HepG2 (cell line): ENCODE results near the gene ARL8A. TPM values are rescaled to one million over a fixed set of nuclear protein-coding genes. Genes with fewer than 3 reads are reported as not detected.

ENCODE experiments used
- ATAC-seq: fragments of 200-7000 bp; cut with Tn5 transposase; 3 replicates; pipeline ENCODE4 v1.9.1; 2020; ENCODE audit warnings: mild to moderate bottlenecking, moderate library complexity
- BruUV-seq: library from RNA; stranded (reverse); fragments of 400-500 nt; replicated peaks from 2 replicates; lab custom pipeline; 2021; lab: Mats Ljungman, UMichigan
- CTCF ChIA-PET: fragments of 300-600 bp; formaldehyde crosslinking; extraction: SDS; loops from one replicate; lab custom pipeline; 2021; ENCODE audit warnings: low total read pairs, inconsistent platforms, low intra/inter-chr PET ratio; lab: Yijun Ruan, JAX
- POLR2A ChIA-PET: fragments of 350-600 bp; sonication (Branson Sonifier 250); formaldehyde crosslinking; loops from one replicate; lab custom pipeline; 2020; ENCODE audit warnings: antibody characterized with exemption, inconsistent platforms; lab: Yijun Ruan, JAX
- DNase-seq: peaks from one replicate; pipeline ENCODE4 v3.0.0-alpha.2; 2015; ENCODE audit warnings: low spot score
- FAIRE-seq: peaks from 3 replicates; lab custom pipeline; 2011; peaks lifted over from hg19 to GRCh38; lab: Jason Lieb, UNC
- H2AFZ ChIP-seq: one replicate; pipeline ENCODE4 v1.6.1; 2011; ENCODE audit warnings: low read length, inconsistent platforms
- H3K27ac ChIP-seq: fragments of 300-600 bp; 3 replicates; pipeline ENCODE4 v1.8.0; 2011; ENCODE audit warnings: mixed run types, mild to moderate bottlenecking, mixed read lengths, low read length, inconsistent platforms; ENCODE audit not compliant: insufficient read depth; ENCODE audit errors: extremely low read length
- H3K27me3 ChIP-seq, 2 experiments: fragments of 200-600 bp in 1 of 2; 2 replicates in 1 of 2; 3 replicates in 1 of 2; pipeline versions ENCODE4 v1.6.0 to v1.8.0; 2011; ENCODE audit warnings: low read length in 2 of 2, mild to moderate bottlenecking in 2 of 2, moderate library complexity in 2 of 2, inconsistent platforms in 1 of 2; ENCODE audit not compliant: insufficient read depth in 2 of 2, control insufficient read depth in 1 of 2
- H3K36me3 ChIP-seq, 2 experiments: fragments of 200-600 bp in 1 of 2; replicated peaks in 1 of 2; 2 replicates in 1 of 2; 3 replicates in 1 of 2; pipeline versions ENCODE4 v1.5.1 to v1.8.0; 2011; ENCODE audit warnings: low read length in 2 of 2, inconsistent platforms in 1 of 2; ENCODE audit not compliant: insufficient read depth in 2 of 2, control insufficient read depth in 1 of 2
- H3K4me1 ChIP-seq: 2 replicates; pipeline ENCODE4 v1.5.1; 2012; ENCODE audit warnings: low read length, inconsistent platforms; ENCODE audit not compliant: insufficient read depth
- H3K4me2 ChIP-seq: 2 replicates; pipeline ENCODE4 v1.6.0; 2011; ENCODE audit warnings: low read depth, low read length, inconsistent platforms
- H3K4me3 ChIP-seq, 3 experiments: fragments of 200-600 bp in 1 of 3; sonication (generic), shearing (Covaris generic) in 1 of 3; replicated peaks in 1 of 3; 2 replicates each; pipeline ENCODE4 v1.5.1; 2011 to 2016; ENCODE audit warnings: low read length in 3 of 3, inconsistent platforms in 2 of 3, low read depth in 2 of 3, mild to moderate bottlenecking in 2 of 3, control low read depth in 1 of 3, mixed read lengths in 1 of 3; ENCODE audit not compliant: insufficient read depth in 1 of 3
- H3K79me2 ChIP-seq: one replicate; pipeline ENCODE4 v1.6.1; 2011; ENCODE audit warnings: low read length, inconsistent platforms; ENCODE audit not compliant: insufficient read depth
- H3K9ac ChIP-seq: 2 replicates; pipeline ENCODE4 v1.6.0; 2011; ENCODE audit warnings: mild to moderate bottlenecking, low read depth, low read length, inconsistent platforms; ENCODE audit not compliant: insufficient read depth
- H3K9me3 ChIP-seq: 2 replicates; pipeline ENCODE4 v1.5.1; 2012; ENCODE audit warnings: mild to moderate bottlenecking, low read length
- H4K20me1 ChIP-seq: 2 replicates; pipeline ENCODE4 v1.6.0; 2011; ENCODE audit warnings: inconsistent platforms, mild to moderate bottlenecking, low read length, moderate library complexity; ENCODE audit not compliant: insufficient read depth
- AKAP8 ChIP-seq: sonication (generic); formaldehyde crosslinking; IDR thresholded peaks from 2 replicates; pipeline ENCODE4 v1.5.1; 2020; ENCODE audit warnings: mild to moderate bottlenecking, missing genetic modification reagents
- CCAR2 ChIP-seq: fragments of 200-400 bp; formaldehyde crosslinking; optimal IDR thresholded peaks from 2 replicates; pipeline ENCODE3; 2018; ENCODE audit warnings: low read depth, mild to moderate bottlenecking, low read length, moderate library complexity
- CHD2 ChIP-seq: IDR thresholded peaks from 2 replicates; pipeline ENCODE4 v1.6.1; 2011; ENCODE audit warnings: low read depth, low read length, improper control_type of control experiment
- GATA4 ChIP-seq: sonication (generic); IDR thresholded peaks from 2 replicates; pipeline ENCODE4 v1.6.1; 2016; ENCODE audit warnings: antibody characterized with exemption, low read depth, borderline replicate concordance
- HOXA3 ChIP-seq: sonication (generic); formaldehyde crosslinking; IDR thresholded peaks from 2 replicates; pipeline ENCODE4 v1.5.0; 2020; ENCODE audit warnings: missing genetic modification reagents
- KDM6A ChIP-seq: IDR thresholded peaks from 2 replicates; pipeline ENCODE4 v1.6.1; 2016; ENCODE audit warnings: low read depth
- MYNN ChIP-seq: sonication (generic); formaldehyde crosslinking; IDR thresholded peaks from 2 replicates; pipeline ENCODE4 v1.4.0; 2020; ENCODE audit warnings: mild to moderate bottlenecking, low read depth, missing genetic modification reagents
- PLSCR1 ChIP-seq: sonication (generic); formaldehyde crosslinking; IDR thresholded peaks from 2 replicates; pipeline ENCODE4 v1.5.0; 2020; ENCODE audit warnings: missing genetic modification reagents, mild to moderate bottlenecking, borderline replicate concordance
- SMARCC2 ChIP-seq: fragments of 450-650 bp; IDR thresholded peaks from 2 replicates; pipeline ENCODE4 v1.6.1; 2017; ENCODE audit warnings: antibody characterized with exemption, mild to moderate bottlenecking
- TAF1 ChIP-seq: sonication (generic); formaldehyde crosslinking; IDR thresholded peaks from 2 replicates; pipeline ENCODE4 v1.4.0; 2020; ENCODE audit warnings: missing genetic modification reagents
- ZFYVE20 ChIP-seq: sonication (generic); formaldehyde crosslinking; IDR thresholded peaks from 2 replicates; pipeline ENCODE4 v1.8.0; 2023; ENCODE audit warnings: low read depth, mild to moderate bottlenecking, moderate library complexity, missing genetic modification reagents, borderline replicate concordance
- ZNF557 ChIP-seq: sonication (generic); formaldehyde crosslinking; IDR thresholded peaks from 2 replicates; pipeline ENCODE4 v1.4.0; 2020; ENCODE audit warnings: missing genetic modification reagents
- ZNF749 ChIP-seq: sonication (generic); formaldehyde crosslinking; IDR thresholded peaks from 2 replicates; pipeline ENCODE4 v1.8.0; 2022; ENCODE audit warnings: mild to moderate bottlenecking, missing genetic modification reagents, moderate library complexity, borderline replicate concordance
- ZNF772 ChIP-seq: sonication (generic); formaldehyde crosslinking; IDR thresholded peaks from 2 replicates; pipeline ENCODE4 v1.5.0; 2020; ENCODE audit warnings: mild to moderate bottlenecking, missing genetic modification reagents
- ZNF839 ChIP-seq: sonication (generic); formaldehyde crosslinking; IDR thresholded peaks from 2 replicates; pipeline ENCODE4 v1.4.0; 2020; ENCODE audit warnings: missing genetic modification reagents, mild to moderate bottlenecking, borderline replicate concordance
- ZNF891 ChIP-seq: sonication (generic); formaldehyde crosslinking; IDR thresholded peaks from 2 replicates; pipeline ENCODE4 v1.5.0; 2020; ENCODE audit warnings: mild to moderate bottlenecking, missing genetic modification reagents
- WGBS: methylation state at CpG from one replicate; pipeline ENCODE4 v1.1.6; 2017; ENCODE audit warnings: low lambda C conversion rate; 5-methylcytosine and 5-hydroxymethylcytosine counted together
- in situ Hi-C: cut with HindIII; loops from 2 replicates; pipeline ENCODE4 v1.10.0; 2017; ENCODE audit warnings: low pct_unique_long_range_greater_than_20kb; ENCODE audit not compliant: extremely low pct_ligation_motif_present
- intact Hi-C: fragments of 100-400 bp; cut with micrococcal nuclease; formaldehyde crosslinking; loops from one replicate; pipeline ENCODE4 v1.10.0; 2022; ENCODE audit not compliant: unreplicated experiment
- polyA plus RNA-seq, 8 experiments: library from polyadenylated mRNA; depleted of rRNA in 3 of 8; stranded (reverse) in 7 of 8; unstranded in 1 of 8; fragments of >200 nt; fragmentation: Illumina TruSeq in 4 of 8; extraction: Trizol in 4 of 8; gene quantifications; 2 replicates each; pipeline versions ENCODE4 v1.2.1 to v1.2.3, GENCODE V29; 2011 to 2016; ENCODE audit warnings: low read depth in 4 of 8, missing spikeins in 1 of 8, mixed read lengths in 1 of 8; ENCODE audit not compliant: insufficient read depth in 1 of 8
- total RNA-seq, 5 experiments: library from RNA; depleted of rRNA; stranded (reverse); fragments of >200 nt; fragmentation: Illumina TruSeq; extraction: Trizol; gene quantifications; 2 replicates each; pipeline ENCODE4 v1.2.3, GENCODE V29; 2016; ENCODE audit warnings: low read depth in 1 of 5
- TF ChIP-seq, protein P1 (sequence below): IDR thresholded peaks from 2 replicates; pipeline ENCODE4 v1.6.1; 2012; ENCODE audit warnings: inconsistent platforms
- TF ChIP-seq, protein P2 (sequence below): sonication (generic); formaldehyde crosslinking; IDR thresholded peaks from 2 replicates; pipeline ENCODE4 v1.4.0; 2020; ENCODE audit warnings: missing genetic modification reagents

The ARL8A gene
- total and polyA plus RNA-seq, 2 of the 13 experiments (the other 11 are each of a cell fraction or from before 2014, with no cell fraction given), result 2.7 to 23.4 TPM

DNA sequence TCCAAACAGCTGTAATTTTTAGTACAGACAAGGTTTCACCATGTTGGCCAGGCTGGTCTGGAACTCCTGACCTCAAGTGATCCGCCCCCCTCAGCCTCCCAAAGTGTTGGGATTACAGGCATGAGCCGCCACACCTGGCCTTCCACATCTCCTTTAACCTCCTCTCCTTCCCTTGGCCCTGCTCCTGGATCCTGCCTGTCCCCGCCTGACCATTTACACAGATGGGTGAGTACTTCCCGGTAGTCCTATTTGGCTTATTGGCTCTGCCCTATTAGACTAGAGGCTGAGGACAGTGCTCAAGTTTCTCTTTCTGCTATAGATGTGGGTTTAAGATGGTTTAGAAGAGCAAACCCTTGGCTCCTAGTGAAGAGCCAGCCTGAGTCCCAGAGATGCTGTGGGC, 8.7 kb upstream of the ARL8A start:
- in situ Hi-C loops, result no loop called here
- DNase-seq (no peak), ATAC-seq (no peak), FAIRE-seq (no peak)
- H3K4me3 ChIP-seq, result no peak overlapping the region
- no peak overlapping the region for H3K9ac ChIP-seq
- intact Hi-C loops, result no loop called here
- H3K27me3 ChIP-seq, result peaks cover 3 to 38% of the 10 kb centered on the region in 2 experiments; a peak in 4 of 5 replicates
- H3K36me3 ChIP-seq, result no peaks in the 10 kb centered on the region
- no peak overlapping the region for H2AFZ ChIP-seq
- BruUV-seq, result no TSS peak
- H3K9me3 ChIP-seq, result no peaks in the 10 kb centered on the region
- no peak for TF ChIP-seq CHD2
- no peak for TF ChIP-seq TAF1 (CRISPR knock-in tag)
- TF ChIP-seq PLSCR1 (CRISPR knock-in tag), result no peak
- TF ChIP-seq SMARCC2, result no peak
- no peak for TF ChIP-seq KDM6A (CRISPR knock-in tag)
- TF ChIP-seq ZNF749, result no peak
- TF ChIP-seq MYNN, result no peak
- TF ChIP-seq ZNF772 (CRISPR knock-in tag), result no peak
- WGBS, result 32% methylated on average over 4 of the region's 4 CpGs
- no peaks in the 10 kb centered on the region for H4K20me1 ChIP-seq
- H3K4me1 ChIP-seq, result peaks cover 12% of the 10 kb centered on the region
- POLR2A ChIA-PET, result no interaction called here
- H3K27ac ChIP-seq, result no peak overlapping the region
- CTCF ChIA-PET, result no interaction called here
- H3K4me2 ChIP-seq, result no peak overlapping the region
- H3K79me2 ChIP-seq, result no peaks in the 10 kb centered on the region

DNA sequence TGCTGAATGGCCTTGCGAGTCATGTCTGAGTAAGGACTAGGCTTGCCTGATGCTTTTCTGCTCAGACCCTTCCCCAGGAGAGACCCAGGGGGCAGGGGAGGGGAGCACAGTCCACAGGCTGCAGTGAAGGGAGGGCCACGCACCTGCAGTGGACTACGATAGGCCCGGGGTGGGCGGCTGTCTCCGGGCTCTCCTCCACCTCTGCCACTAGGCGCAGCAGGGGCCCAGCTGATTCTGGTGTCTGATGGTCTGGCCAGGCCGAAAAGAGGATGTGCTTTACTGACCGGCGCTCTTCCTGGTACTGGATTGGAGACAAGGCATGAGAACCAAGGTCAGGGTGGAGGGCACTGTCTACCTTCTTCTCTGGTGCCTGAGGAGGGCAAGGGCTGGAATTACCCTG, 7.9 kb upstream of the ARL8A start:
- H3K4me1 ChIP-seq, result peaks cover 12% of the 10 kb centered on the region
- no peak overlapping the region for H3K4me3 ChIP-seq
- ATAC-seq (no peak; the same call in 2 of the 3 replicates), FAIRE-seq (no peak), DNase-seq (no peak)
- no peak overlapping the region for H3K9ac ChIP-seq
- H3K79me2 ChIP-seq, result no peaks in the 10 kb centered on the region
- intact Hi-C loops (no loop called here), in situ Hi-C loops (no loop called here)
- H3K27ac ChIP-seq, result no peak overlapping the region
- no TSS peak for BruUV-seq
- H3K36me3 ChIP-seq, result no peaks in the 10 kb centered on the region
- H3K27me3 ChIP-seq, result peaks cover 3 to 46% of the 10 kb centered on the region in 2 experiments; a peak in 4 of 5 replicates
- ChIA-PET POLR2A (no interaction called here), CTCF (no interaction called here)
- no peak overlapping the region for H2AFZ ChIP-seq
- no peaks in the 10 kb centered on the region for H4K20me1 ChIP-seq
- H3K9me3 ChIP-seq, result no peaks in the 10 kb centered on the region
- no peak overlapping the region for H3K4me2 ChIP-seq
- 51% methylated on average over 9 of the region's 10 CpGs for WGBS
- TF ChIP-seq, protein P1, sequence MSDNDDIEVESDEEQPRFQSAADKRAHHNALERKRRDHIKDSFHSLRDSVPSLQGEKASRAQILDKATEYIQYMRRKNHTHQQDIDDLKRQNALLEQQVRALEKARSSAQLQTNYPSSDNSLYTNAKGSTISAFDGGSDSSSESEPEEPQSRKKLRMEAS, result no peak
- TF ChIP-seq ZNF557 (CRISPR knock-in tag), result no peak
- no peak for TF ChIP-seq CCAR2
- no peak for TF ChIP-seq ZNF839 (CRISPR knock-in tag)
- TF ChIP-seq AKAP8 (CRISPR knock-in tag), result no peak
- TF ChIP-seq, protein P2, sequence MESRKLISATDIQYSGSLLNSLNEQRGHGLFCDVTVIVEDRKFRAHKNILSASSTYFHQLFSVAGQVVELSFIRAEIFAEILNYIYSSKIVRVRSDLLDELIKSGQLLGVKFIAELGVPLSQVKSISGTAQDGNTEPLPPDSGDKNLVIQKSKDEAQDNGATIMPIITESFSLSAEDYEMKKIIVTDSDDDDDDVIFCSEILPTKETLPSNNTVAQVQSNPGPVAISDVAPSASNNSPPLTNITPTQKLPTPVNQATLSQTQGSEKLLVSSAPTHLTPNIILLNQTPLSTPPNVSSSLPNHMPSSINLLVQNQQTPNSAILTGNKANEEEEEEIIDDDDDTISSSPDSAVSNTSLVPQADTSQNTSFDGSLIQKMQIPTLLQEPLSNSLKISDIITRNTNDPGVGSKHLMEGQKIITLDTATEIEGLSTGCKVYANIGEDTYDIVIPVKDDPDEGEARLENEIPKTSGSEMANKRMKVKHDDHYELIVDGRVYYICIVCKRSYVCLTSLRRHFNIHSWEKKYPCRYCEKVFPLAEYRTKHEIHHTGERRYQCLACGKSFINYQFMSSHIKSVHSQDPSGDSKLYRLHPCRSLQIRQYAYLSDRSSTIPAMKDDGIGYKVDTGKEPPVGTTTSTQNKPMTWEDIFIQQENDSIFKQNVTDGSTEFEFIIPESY (CRISPR knock-in tag), result no peak
- no peak for TF ChIP-seq GATA4
- no peak for TF ChIP-seq ZNF891
- no peak for TF ChIP-seq ZFYVE20 (CRISPR knock-in tag)
- TF ChIP-seq HOXA3, result no peak
